ENCODE measurements around the gene TMEM9. TPM values are rescaled to one million over a fixed set of nuclear protein-coding genes. Genes with fewer than 3 reads are reported as not detected.

The TMEM9 gene
- total and polyA plus RNA-seq, 2 of the 8 experiments (the other 6 are each of a cell fraction or from before 2014, with no cell fraction given) = 79.9 to 181 TPM

- Histone ChIP-seq H4K5ac (ENCODE audit: insufficient read length, low read depth, low read length) (no peak overlapping the region), H3K4me1 (replicated peaks in 1 of 4; ENCODE audit: control insufficient read depth in 3 of 4, insufficient read depth in 4 of 4, low read length in 3 of 4) (peaks cover 0 to 5% (median 0%) of the 10 kb centered on the region in 4 experiments; a peak in 3 of 7 replicates), H2BK20ac (ENCODE audit: low read length) (no peak overlapping the region), H3K79me2 (ENCODE audit: control insufficient read depth in 1 of 2, insufficient read depth in 2 of 2, low read length in 2 of 2) (no peaks in the 10 kb centered on the region), H2AK5ac (ENCODE audit: low read depth, low read length) (no peak overlapping the region), H2AFZ (ENCODE audit: low read length) (no peak overlapping the region), H3K9ac (replicated peaks in 1 of 4; ENCODE audit: extremely low read depth in 1 of 4, low read depth in 3 of 4, low read length in 3 of 4) (no peak overlapping the region), H4K20me1 (replicated peaks in 1 of 2; ENCODE audit: control insufficient read depth in 1 of 2, insufficient read depth in 2 of 2, low read length in 2 of 2) (no peaks in the 10 kb centered on the region), H4K91ac (replicated peaks; ENCODE audit: insufficient read length, low read length) (no peak overlapping the region), H3K14ac (ENCODE audit: insufficient read length) (no peak overlapping the region), H3K23ac (ENCODE audit: insufficient read length) (no peak overlapping the region), H3K56ac (replicated peaks; ENCODE audit: insufficient read length, low read depth, low read length) (no peak overlapping the region), H2BK12ac (ENCODE audit: low read depth, low read length) (no peak overlapping the region), H3K23me2 (ENCODE audit: low read depth, low read length) (no peaks in the 10 kb centered on the region; the same call in 1 of the 2 replicates), H3K4ac (replicated peaks; ENCODE audit: insufficient read length, low read depth, low read length) (no peak overlapping the region), H3K79me1 (ENCODE audit: low read depth, low read length) (no peaks in the 10 kb centered on the region), H3K27ac (ENCODE audit: low read depth, low read length) (no peak overlapping the region), H3K4me3 (ENCODE audit: extremely low read depth in 1 of 4, insufficient read depth in 2 of 4, low read depth in 3 of 4, low read length in 4 of 4) (no peak overlapping the region), H3K4me2 (ENCODE audit: insufficient read depth in 1 of 2, low read depth in 2 of 2, low read length in 2 of 2) (no peak overlapping the region), H2BK15ac (ENCODE audit: low read length) (no peak overlapping the region), H2BK5ac (ENCODE audit: low read depth, low read length) (no peak overlapping the region), H3K18ac (ENCODE audit: extremely low read depth, low read length) (no peak overlapping the region), H3K9me3 (ENCODE audit: insufficient read depth in 2 of 2, low read depth in 1 of 2, low read length in 1 of 2) (no peaks in the 10 kb centered on the region), H4K8ac (ENCODE audit: extremely low read depth, insufficient read depth, low read length) (no peak overlapping the region), H3K27me3 (replicated peaks in 1 of 4; ENCODE audit: control insufficient read depth in 3 of 4, extremely low read depth in 1 of 4, insufficient read depth in 3 of 4, low read length in 3 of 4) (no peaks in the 10 kb centered on the region), H3K36me3 (ENCODE audit: control insufficient read depth in 2 of 4, insufficient read depth in 4 of 4, low read length in 3 of 4) (no peaks in the 10 kb centered on the region; a peak in 1 of 8 replicates), H2BK120ac (replicated peaks; ENCODE audit: low read depth, low read length) (no peak overlapping the region)
- CTCF ChIA-PET (ENCODE audit: partially characterized antibody) = interaction anchor here (0.9 to 1.4 kb wide), 2 partner anchors 48 to 204 kb away, joined by 4 to 5 read pairs; no protein-coding TSS in a partner anchor
- WGBS, 2 experiments (ENCODE audit: extremely low coverage in 1 of 2, insufficient coverage in 1 of 2, insufficient read length in 1 of 2, insufficient replicate concordance in 2 of 2, low coverage in 1 of 2, low lambda C conversion rate in 2 of 2, missing lambda C conversion rate in 1 of 2) = 73% methylated on average over 2 of the region's 2 CpGs; no CpG with 5 or more reads in 1 of the 2 experiments
- FAIRE-seq = no peak
- POLR2A ChIA-PET (ENCODE audit: partially characterized antibody) = interaction anchor here (1.2 kb wide), 1 partner anchor 15 kb away, joined by 3 read pairs; no protein-coding TSS in a partner anchor
- DNase-seq (ENCODE audit: low read depth in 1 of 2, low spot score in 2 of 2) = no peak
- TF ChIP-seq TAF1 (IDR thresholded peaks at IDR 0.05; ENCODE audit: low read depth, low read length) (no peak), EP300 (IDR thresholded peaks at IDR 0.05; ENCODE audit: borderline replicate concordance in 1 of 2, low read depth in 2 of 2, low read length in 2 of 2) (no peak), CHD1 (IDR thresholded peaks at IDR 0.05; ENCODE audit: low read depth, low read length) (no peak), CBX8 (IDR thresholded peaks at IDR 0.05; ENCODE audit: borderline replicate concordance, low read depth, low read length) (no peak), JUND (IDR thresholded peaks at IDR 0.05; ENCODE audit: low read length) (no peak), TEAD4 (IDR thresholded peaks at IDR 0.05; ENCODE audit: low read depth, low read length) (no peak), KDM1A (IDR thresholded peaks at IDR 0.05; ENCODE audit: borderline replicate concordance, low read length) (no peak), SAP30 (IDR thresholded peaks at IDR 0.05; ENCODE audit: insufficient read depth, insufficient replicate concordance, low read length) (no peak), CHD2 (IDR thresholded peaks at IDR 0.05; ENCODE audit: low read length) (no peak), RXRA (IDR thresholded peaks at IDR 0.05; ENCODE audit: insufficient read depth, low read depth, low read length) (no peak), PHF8 (conservative IDR thresholded peaks at IDR 0.05; ENCODE audit: low read depth, low read length) (no peak)
These were observed 27.5 kb upstream of the TMEM9 start for GRCh38 chr1:201181726-201182125.
